Measurements from ENCODE around the gene CD37. TPM values are rescaled to one million over a fixed set of nuclear protein-coding genes. Genes with fewer than 3 reads are reported as not detected.
A peak's percentile ranks its signal among the peaks of the same experiment; 100 is the strongest.

The CD37 gene
- total and polyA plus RNA-seq, 8 donors, result 0.35 to 23.1 (median 2.0) TPM

DNA sequence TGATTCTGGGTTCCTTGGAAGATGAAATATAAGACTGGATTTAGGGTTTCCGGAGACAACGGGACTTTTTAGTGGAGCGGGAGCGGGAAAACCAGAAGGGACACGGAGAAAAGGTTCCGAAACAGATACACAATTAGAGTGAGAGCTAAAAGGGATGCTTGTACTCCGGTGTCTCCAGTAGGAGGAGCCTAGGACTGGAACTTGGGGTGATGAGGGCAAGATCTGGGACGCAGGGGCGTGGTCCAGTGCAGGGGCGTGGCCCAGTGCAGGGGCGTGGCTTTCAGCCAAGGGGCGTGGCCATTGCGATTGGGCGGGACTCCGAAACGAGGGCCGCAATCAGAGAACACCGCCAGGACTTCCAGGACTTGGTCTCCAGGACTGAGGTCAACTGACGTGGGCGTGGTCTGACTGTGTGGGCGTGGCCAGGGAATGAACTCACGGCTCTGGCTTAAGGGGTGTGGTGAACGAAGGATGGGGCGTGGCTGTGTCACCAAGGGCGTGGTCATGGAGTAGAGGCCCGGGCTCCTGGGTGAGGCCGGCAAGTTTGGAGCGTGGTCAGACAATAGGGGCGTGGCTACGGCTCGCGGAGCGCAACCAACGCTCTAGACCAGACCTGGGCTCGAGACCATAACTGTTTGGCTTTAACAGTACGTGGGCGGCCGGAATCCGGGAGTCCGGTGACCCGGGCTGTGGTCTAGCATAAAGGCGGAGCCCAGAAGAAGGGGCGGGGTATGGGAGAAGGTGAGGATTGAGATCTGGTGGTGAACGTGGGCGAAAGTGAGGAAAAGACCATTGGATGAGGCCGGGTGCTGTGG, 28.3 kb downstream of the CD37 start, which contains the start of gene DKKL1:
TSS of gene DKKL1 (plus strand) at position 610 of the 815 bp plus-strand sequence. CDS start at position 732, 122 bp downstream.
- WGBS, 2 donors, result 1 to 2% methylated on average over 46 of the region's 46 CpGs
- H3K4me3 ChIP-seq, result peak within 1 kb of the TSS in 2 of 4 donors; percentile 58 to 77
- DNase-seq (peak; percentile 99 to 100 (median 100)), FAIRE-seq (peak; percentile 97), ATAC-seq (peak; percentile 83 to 90 (median 88))
- TF ChIP-seq, protein P1, sequence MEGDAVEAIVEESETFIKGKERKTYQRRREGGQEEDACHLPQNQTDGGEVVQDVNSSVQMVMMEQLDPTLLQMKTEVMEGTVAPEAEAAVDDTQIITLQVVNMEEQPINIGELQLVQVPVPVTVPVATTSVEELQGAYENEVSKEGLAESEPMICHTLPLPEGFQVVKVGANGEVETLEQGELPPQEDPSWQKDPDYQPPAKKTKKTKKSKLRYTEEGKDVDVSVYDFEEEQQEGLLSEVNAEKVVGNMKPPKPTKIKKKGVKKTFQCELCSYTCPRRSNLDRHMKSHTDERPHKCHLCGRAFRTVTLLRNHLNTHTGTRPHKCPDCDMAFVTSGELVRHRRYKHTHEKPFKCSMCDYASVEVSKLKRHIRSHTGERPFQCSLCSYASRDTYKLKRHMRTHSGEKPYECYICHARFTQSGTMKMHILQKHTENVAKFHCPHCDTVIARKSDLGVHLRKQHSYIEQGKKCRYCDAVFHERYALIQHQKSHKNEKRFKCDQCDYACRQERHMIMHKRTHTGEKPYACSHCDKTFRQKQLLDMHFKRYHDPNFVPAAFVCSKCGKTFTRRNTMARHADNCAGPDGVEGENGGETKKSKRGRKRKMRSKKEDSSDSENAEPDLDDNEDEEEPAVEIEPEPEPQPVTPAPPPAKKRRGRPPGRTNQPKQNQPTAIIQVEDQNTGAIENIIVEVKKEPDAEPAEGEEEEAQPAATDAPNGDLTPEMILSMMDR (IDR thresholded peaks at IDR 0.05), result no peak
- no peaks in the 10 kb centered on the region for H3K9me3 ChIP-seq
- no peaks in the 10 kb centered on the region for H3K36me3 ChIP-seq
- H3K4me1 ChIP-seq, result peaks cover 0 to 4% (median 0%) of the 10 kb centered on the region in 3 donors
- intact Hi-C loops (cut with DNase I), result no loop called here
- peak within 1 kb of the TSS; percentile 9 to 90 (median 78) for H3K27ac ChIP-seq
- H3K27me3 ChIP-seq, result no peaks in the 10 kb centered on the region

- WGBS, 2 donors, result 70 to 73% methylated on average over 26 to 27 of the region's 27 CpGs
- TF ChIP-seq, protein P1 (IDR thresholded peaks at IDR 0.05), result no peak
- Histone ChIP-seq H3K4me3 (peak overlapping the region in 2 of 4 donors; percentile 26 to 35), H3K36me3 (no peaks in the 10 kb centered on the region), H3K9me3 (no peaks in the 10 kb centered on the region), H3K27me3 (no peaks in the 10 kb centered on the region), H3K4me1 (peaks cover 0 to 4% (median 0%) of the 10 kb centered on the region in 3 donors), H3K27ac (peak overlapping the region in 3 of 4 donors; percentile 9 to 90 (median 26))
- no peak for FAIRE-seq
- DNase-seq, result peak in 3 of 6 donors; percentile 42 to 73 (median 68)
- intact Hi-C loops (cut with DNase I), result no loop called here
- ATAC-seq, result no peak
These were observed 29.0 kb downstream of the CD37 start for GRCh38 chr19:49364083-49364737.

DNA sequence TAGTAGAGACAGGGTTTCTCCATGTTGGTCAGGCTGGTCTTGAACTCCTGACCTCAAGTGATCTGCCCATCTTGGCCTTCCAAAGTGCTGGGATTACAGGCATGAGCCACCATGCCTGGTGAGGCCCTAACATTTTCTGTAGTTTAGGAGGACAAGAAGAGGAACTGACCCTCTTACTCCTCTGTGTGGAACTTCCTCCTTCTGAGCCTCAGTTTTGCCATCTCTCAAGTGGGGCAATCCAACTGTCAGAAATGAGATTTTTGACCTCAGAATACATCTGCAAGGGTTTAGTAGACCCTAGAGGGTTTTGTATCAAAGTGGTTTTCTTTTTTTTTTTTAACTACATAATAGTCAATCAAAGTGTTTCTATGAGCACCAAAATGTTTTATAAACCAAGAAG, 30.9 kb downstream of the CD37 start:
- TF ChIP-seq, protein P1 (IDR thresholded peaks at IDR 0.05), result no peak
- H3K4me3 ChIP-seq, result no peak overlapping the region
- no peak for FAIRE-seq

DNA sequence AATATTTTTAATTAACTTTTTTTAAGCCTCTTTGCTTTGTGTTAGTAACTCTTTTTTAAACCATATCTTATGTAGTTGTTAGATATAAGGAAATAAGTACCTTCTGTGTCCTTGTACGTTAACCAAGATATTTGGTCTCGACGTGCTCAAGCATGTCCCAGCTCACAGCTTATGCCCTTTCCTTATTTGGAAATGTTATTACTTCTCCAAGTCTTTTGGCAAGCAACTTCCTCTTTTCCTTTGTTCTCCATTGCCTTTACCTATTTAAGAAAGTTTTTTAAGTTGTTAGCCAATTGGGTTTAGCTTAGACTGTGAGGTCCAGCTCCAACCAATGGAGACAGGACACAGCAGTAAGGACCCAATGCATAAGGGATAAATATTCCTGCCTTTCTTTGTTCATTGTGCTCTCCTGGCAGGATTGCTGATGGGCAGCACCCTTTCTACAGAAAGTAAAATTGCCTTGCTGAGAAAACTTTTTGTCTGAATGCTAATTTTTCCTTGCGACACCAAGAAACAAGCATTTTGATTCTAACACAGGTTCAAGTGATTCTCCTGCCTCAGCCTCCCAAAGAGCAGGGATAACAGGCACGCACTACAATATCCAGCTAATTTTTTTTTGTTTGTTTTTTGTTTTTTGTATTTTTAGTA, 33.6 kb downstream of the CD37 start:
- no peak for FAIRE-seq

More for the DNA sequence above, 30.9 kb downstream of the CD37 start:
- no peaks in the 10 kb centered on the region for H3K36me3 ChIP-seq
- no peaks in the 10 kb centered on the region for H3K27me3 ChIP-seq
- DNase-seq, result no peak
- H3K27ac ChIP-seq, result no peak overlapping the region
- intact Hi-C loops (cut with DNase I), result no loop called here
- H3K9me3 ChIP-seq, result no peaks in the 10 kb centered on the region
- no peak for ATAC-seq
- peaks cover 0 to 4% (median 0%) of the 10 kb centered on the region in 3 donors for H3K4me1 ChIP-seq

More for the DNA sequence above, 33.6 kb downstream of the CD37 start:
- intact Hi-C loops (cut with DNase I), result no loop called here
- no peak overlapping the region for H3K4me3 ChIP-seq
- H3K27ac ChIP-seq, result no peak overlapping the region
- ATAC-seq (no peak), DNase-seq (no peak)
- H3K27me3 ChIP-seq, result no peaks in the 10 kb centered on the region
- H3K9me3 ChIP-seq, result no peaks in the 10 kb centered on the region
- no peaks in the 10 kb centered on the region for H3K4me1 ChIP-seq
- WGBS, 2 donors, result 84 to 99% methylated on average over 5 of the region's 5 CpGs
- TF ChIP-seq, protein P1 (IDR thresholded peaks at IDR 0.05), result no peak
- no peaks in the 10 kb centered on the region for H3K36me3 ChIP-seq

All from pancreas (tissue), 10 donors.